ENCODE measurements around the gene PARK7. TPM values are rescaled to one million over a fixed set of nuclear protein-coding genes. Genes with fewer than 3 reads are reported as not detected.
"Not testable (repeated sequence)": the region's sequence is repeated elsewhere in the genome, so short reads cannot be mapped to it uniquely, and the experiment has no call there.

Gene PARK7
- total RNA-seq, 3 donors from 2014 or later (not counting 1 experiment from before 2014, with no cell fraction given) = 120 to 127 (median 127) TPM

DNA sequence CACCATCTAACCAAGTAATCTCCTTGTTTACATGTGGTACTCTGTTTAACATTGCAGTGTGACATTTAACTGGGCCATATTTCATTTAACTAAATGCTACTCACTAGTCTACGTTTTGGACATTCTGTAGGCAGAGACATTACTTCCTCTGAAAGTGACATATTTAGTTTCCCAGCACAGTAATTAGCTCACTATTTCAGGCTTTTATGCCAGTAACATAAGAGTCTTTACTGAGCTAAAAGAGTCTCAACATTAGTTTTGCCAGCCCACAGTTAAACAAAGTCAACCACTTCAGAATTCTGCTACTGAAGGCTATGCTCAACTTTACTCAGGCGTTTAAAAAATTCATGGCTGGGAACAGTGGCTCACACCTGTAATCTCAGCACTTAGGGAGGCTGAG lies 18.3 kb upstream of the PARK7 start:
- peak overlapping the region; percentile 58 to 89 for H3K27ac Mint-ChIP-seq

DNA sequence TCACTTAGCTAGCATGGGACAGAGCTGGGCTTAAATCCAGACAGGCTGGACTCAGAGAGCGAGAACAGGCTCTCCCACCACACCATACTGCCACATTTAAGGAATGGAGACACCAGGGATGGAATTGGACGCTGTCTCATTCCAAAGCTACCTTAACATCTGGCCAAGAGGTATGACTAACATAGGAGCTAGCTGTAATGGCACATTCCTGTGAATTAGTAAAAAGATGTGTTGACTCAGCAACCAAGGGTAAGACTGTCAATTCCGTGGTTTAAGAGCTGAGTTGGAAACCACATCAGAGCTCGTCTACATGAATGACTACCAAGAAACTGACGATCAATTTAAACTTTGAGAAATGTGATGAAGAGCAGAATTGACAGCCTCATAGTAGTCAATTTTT lies 12.6 kb upstream of the PARK7 start:
- H3K27me3 Mint-ChIP-seq (ENCODE audit: low read depth in 2 of 2) = no peaks in the 10 kb centered on the region
- H3K4me1 ChIP-seq (ENCODE audit: control insufficient read depth, insufficient read depth, low read length) = peaks cover 14% of the 10 kb centered on the region
- DNase-seq (peak in 1 of 2 donors; percentile 79), ATAC-seq (peak; percentile 27 to 59 (median 49))
- H3K4me1 Mint-ChIP-seq = peaks cover 23 to 29% of the 10 kb centered on the region in 2 donors
- peak overlapping the region; percentile 3 for H3K4me3 Mint-ChIP-seq
- intact Hi-C loops (cut with micrococcal nuclease) = no loop called here
- no peaks in the 10 kb centered on the region for H3K9me3 ChIP-seq (ENCODE audit: control insufficient read depth, insufficient read depth, low read length)
- H3K4me3 ChIP-seq (ENCODE audit: low read length) = no peak overlapping the region
- H3K36me3 Mint-ChIP-seq = no peaks in the 10 kb centered on the region
- H3K36me3 ChIP-seq (ENCODE audit: control insufficient read depth, insufficient read depth, low read length) = no peaks in the 10 kb centered on the region
- H3K27me3 ChIP-seq (ENCODE audit: control insufficient read depth, insufficient read depth, low read length) = no peaks in the 10 kb centered on the region
- TF ChIP-seq, protein P1, sequence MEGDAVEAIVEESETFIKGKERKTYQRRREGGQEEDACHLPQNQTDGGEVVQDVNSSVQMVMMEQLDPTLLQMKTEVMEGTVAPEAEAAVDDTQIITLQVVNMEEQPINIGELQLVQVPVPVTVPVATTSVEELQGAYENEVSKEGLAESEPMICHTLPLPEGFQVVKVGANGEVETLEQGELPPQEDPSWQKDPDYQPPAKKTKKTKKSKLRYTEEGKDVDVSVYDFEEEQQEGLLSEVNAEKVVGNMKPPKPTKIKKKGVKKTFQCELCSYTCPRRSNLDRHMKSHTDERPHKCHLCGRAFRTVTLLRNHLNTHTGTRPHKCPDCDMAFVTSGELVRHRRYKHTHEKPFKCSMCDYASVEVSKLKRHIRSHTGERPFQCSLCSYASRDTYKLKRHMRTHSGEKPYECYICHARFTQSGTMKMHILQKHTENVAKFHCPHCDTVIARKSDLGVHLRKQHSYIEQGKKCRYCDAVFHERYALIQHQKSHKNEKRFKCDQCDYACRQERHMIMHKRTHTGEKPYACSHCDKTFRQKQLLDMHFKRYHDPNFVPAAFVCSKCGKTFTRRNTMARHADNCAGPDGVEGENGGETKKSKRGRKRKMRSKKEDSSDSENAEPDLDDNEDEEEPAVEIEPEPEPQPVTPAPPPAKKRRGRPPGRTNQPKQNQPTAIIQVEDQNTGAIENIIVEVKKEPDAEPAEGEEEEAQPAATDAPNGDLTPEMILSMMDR (IDR thresholded peaks at IDR 0.05) = no peak
- peak overlapping the region; percentile 6 for H3K27ac ChIP-seq (ENCODE audit: low read length)
- peak overlapping the region; percentile 81 for H3K27ac Mint-ChIP-seq
- no peaks in the 10 kb centered on the region for H3K9me3 Mint-ChIP-seq
- 40% methylated on average over 5 of the region's 5 CpGs for WGBS (ENCODE audit: insufficient coverage)

More for the DNA sequence above, 18.3 kb upstream of the PARK7 start:
- 54% methylated on average over 2 of the region's 2 CpGs for WGBS (ENCODE audit: insufficient coverage)
- DNase-seq (no peak), ATAC-seq (no peak)
- H3K9me3 Mint-ChIP-seq = no peaks in the 10 kb centered on the region
- H3K4me1 Mint-ChIP-seq = peaks cover 46 to 47% of the 10 kb centered on the region in 2 donors
- no peaks in the 10 kb centered on the region for H3K27me3 Mint-ChIP-seq (ENCODE audit: low read depth in 2 of 2)
- Histone ChIP-seq H3K27ac (ENCODE audit: low read length) (no peak overlapping the region), H3K4me1 (ENCODE audit: control insufficient read depth, insufficient read depth, low read length) (peaks cover 26% of the 10 kb centered on the region), H3K4me3 (ENCODE audit: low read length) (no peak overlapping the region), H3K9me3 (ENCODE audit: control insufficient read depth, insufficient read depth, low read length) (no peaks in the 10 kb centered on the region), H3K36me3 (ENCODE audit: control insufficient read depth, insufficient read depth, low read length) (no peaks in the 10 kb centered on the region), H3K27me3 (ENCODE audit: control insufficient read depth, insufficient read depth, low read length) (no peaks in the 10 kb centered on the region)
- no peaks in the 10 kb centered on the region for H3K36me3 Mint-ChIP-seq
- intact Hi-C loops (cut with micrococcal nuclease) = no loop called here
- TF ChIP-seq, protein P1 (IDR thresholded peaks at IDR 0.05) = no peak
- peak overlapping the region; percentile 67 for H3K4me3 Mint-ChIP-seq

DNA sequence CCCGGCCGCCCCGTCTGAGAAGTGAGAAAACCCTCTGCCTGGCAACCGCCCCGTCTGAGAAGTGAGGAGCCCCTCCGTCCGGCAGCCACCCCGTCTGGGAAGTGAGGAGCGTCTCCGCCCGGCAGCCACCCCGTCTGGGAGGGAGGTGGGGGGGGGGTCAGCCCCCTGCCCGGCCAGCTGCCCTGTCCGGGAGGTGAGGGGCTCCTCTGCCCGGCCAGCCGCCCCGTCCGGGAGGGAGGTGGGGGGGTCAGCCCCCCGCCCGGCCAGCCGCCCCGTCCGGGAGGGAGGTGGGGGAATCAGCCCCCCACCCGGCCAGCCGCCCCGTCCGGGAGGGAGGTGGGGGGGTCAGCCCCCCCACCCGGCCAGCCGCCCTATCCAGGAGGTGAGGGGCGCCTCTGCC lies 8.7 kb upstream of the PARK7 start:
- H3K27ac Mint-ChIP-seq; H3K9me3 Mint-ChIP-seq; H3K27me3 Mint-ChIP-seq (ENCODE audit: low read depth in 2 of 2); ATAC-seq; H3K4me3 Mint-ChIP-seq; H3K4me3 ChIP-seq (ENCODE audit: low read length); H3K9me3 ChIP-seq (ENCODE audit: control insufficient read depth, insufficient read depth, low read length); H3K27me3 ChIP-seq (ENCODE audit: control insufficient read depth, insufficient read depth, low read length); H3K27ac ChIP-seq (ENCODE audit: low read length); intact Hi-C loops (cut with micrococcal nuclease); DNase-seq; H3K36me3 ChIP-seq (ENCODE audit: control insufficient read depth, insufficient read depth, low read length); H3K36me3 Mint-ChIP-seq: not testable (repeated sequence)
- H3K4me1 Mint-ChIP-seq = peaks cover 31 to 41% of the 10 kb centered on the region in 2 donors
- H3K4me1 ChIP-seq (ENCODE audit: control insufficient read depth, insufficient read depth, low read length) = peaks cover 24% of the 10 kb centered on the region
- WGBS (ENCODE audit: insufficient coverage) = 100% methylated on average over 8 of the region's 30 CpGs

DNA sequence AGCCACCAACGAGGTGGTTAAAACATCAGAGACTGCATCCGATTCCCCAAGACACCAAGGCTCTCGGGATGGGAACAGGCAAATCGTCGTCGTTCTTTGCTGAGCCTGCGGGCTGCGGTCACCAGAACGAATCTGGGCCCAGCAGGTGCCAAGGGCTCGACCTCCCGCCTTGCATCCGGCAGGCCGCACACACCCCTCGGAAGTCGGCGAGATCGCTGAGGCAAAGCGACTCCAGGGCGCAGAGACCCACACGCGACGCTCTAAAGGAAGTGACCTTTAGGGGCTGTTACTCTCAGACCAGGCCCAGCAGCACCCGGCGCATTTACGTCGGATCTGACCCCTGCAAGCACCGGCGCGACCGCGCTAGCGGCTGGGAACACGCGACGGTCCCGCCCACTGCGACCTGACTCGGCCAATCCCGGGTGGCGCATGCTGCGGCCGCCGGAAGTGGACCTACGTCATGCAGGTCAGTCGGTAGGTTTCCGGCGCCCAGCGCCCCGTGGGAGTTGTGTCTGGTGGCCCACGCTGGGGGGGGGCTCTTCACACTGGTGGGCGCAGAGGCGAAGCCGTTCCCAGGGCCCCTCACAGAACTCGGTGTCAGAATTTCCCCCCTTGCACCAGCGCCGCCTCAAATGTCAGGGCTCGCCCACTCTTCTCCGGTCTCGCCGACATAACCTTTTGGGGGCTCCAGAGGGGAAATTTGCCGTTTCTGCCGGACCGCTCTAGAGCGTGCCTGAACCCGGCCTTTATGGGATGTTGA lies 7.5 kb upstream of the PARK7 start:
- intact Hi-C loops (cut with micrococcal nuclease) = no loop called here
- 2% methylated on average over 65 of the region's 65 CpGs for WGBS (ENCODE audit: insufficient coverage)
- peaks cover 20% of the 10 kb centered on the region for H3K4me1 ChIP-seq (ENCODE audit: control insufficient read depth, insufficient read depth, low read length)
- Mint-ChIP-seq H3K4me1 (peaks cover 23 to 34% of the 10 kb centered on the region in 2 donors), H3K27me3 (ENCODE audit: low read depth in 2 of 2) (no peaks in the 10 kb centered on the region), H3K36me3 (no peaks in the 10 kb centered on the region), H3K27ac (peak overlapping the region; percentile 96 to 99), H3K9me3 (no peaks in the 10 kb centered on the region), H3K4me3 (peak overlapping the region; percentile 94)
- peak; percentile 81 to 87 for DNase-seq
- H3K4me3 ChIP-seq (ENCODE audit: low read length) = peak overlapping the region; percentile 66
- no peaks in the 10 kb centered on the region for H3K36me3 ChIP-seq (ENCODE audit: control insufficient read depth, insufficient read depth, low read length)
- no peaks in the 10 kb centered on the region for H3K27me3 ChIP-seq (ENCODE audit: control insufficient read depth, insufficient read depth, low read length)
- peak; percentile 83 to 94 (median 87) for ATAC-seq
- no peaks in the 10 kb centered on the region for H3K9me3 ChIP-seq (ENCODE audit: control insufficient read depth, insufficient read depth, low read length)
- TF ChIP-seq, protein P1 (IDR thresholded peaks at IDR 0.05) = no peak
- peak overlapping the region; percentile 98 for H3K27ac ChIP-seq (ENCODE audit: low read length)
